Transverse colon (tissue), 3 donors: ENCODE measurements around the gene SNORC.

Experiments used
- CTCF ChIP-seq, 5 experiments: fragments of 200-600 bp in 3 of 5; fragments of 450-650 bp in 2 of 5; sonication (generic) in 3 of 5; IDR thresholded peaks; 1 replicate in 2 of 5; 2 replicates in 3 of 5; pipeline ENCODE4 v1.5.1; 2016 to 2017; ENCODE audit warnings: antibody characterized with exemption in 5 of 5, inconsistent platforms in 3 of 5, mild to moderate bottlenecking in 2 of 5, moderate library complexity in 1 of 5
- EP300 ChIP-seq: sonication (generic); formaldehyde crosslinking; IDR thresholded peaks from one replicate; pipeline ENCODE4 v1.6.1; 2017; ENCODE audit warnings: antibody characterized with exemption, low read depth

GRCh38 chr2:232920760-232921159 lies 50.7 kb downstream of the SNORC start:
- TF ChIP-seq CTCF (IDR thresholded peaks at IDR 0.05): no peak
- TF ChIP-seq EP300: no peak
